CD4-positive, alpha-beta T cell treated with Interferon gamma for 1 hour (primary cell): ENCODE data around the gene SMAD7.

Experiments
- DNase-seq: peaks from one replicate; pipeline ENCODE4 v3.0.0-alpha.2; 2020

Gene SMAD7

GRCh38 chr18:48943736-48944527 is 6.8 kb downstream of the SMAD7 start:
- no peak for DNase-seq

GRCh38 chr18:48943333-48943732 is 7.4 kb downstream of the SMAD7 start:
- no peak for DNase-seq

GRCh38 chr18:48942554-48943261 is 8.1 kb downstream of the SMAD7 start:
- DNase-seq = no peak

- DNase-seq = no peak
Measured at GRCh38 chr18:48942086-48942485, 8.7 kb downstream of the SMAD7 start.

GRCh38 chr18:48941672-48942071 is 9.1 kb downstream of the SMAD7 start:
- DNase-seq = no peak

GRCh38 chr18:48940854-48941611 is 9.7 kb downstream of the SMAD7 start:
- DNase-seq = peak; percentile 95

GRCh38 chr18:48939205-48940097 is 11.3 kb downstream of the SMAD7 start:
- no peak for DNase-seq

GRCh38 chr18:48938827-48939204 is 11.9 kb downstream of the SMAD7 start:
- DNase-seq = no peak

- DNase-seq = no peak
Measured at GRCh38 chr18:48937869-48938750, 12.7 kb downstream of the SMAD7 start.

- DNase-seq = no peak
Measured at GRCh38 chr18:48935433-48935774, 15.4 kb downstream of the SMAD7 start.

GRCh38 chr18:48934723-48935432 is 15.9 kb downstream of the SMAD7 start:
- DNase-seq = no peak

- no peak for DNase-seq
Measured at GRCh38 chr18:48934415-48934722, 16.4 kb downstream of the SMAD7 start.

- DNase-seq = no peak
Measured at GRCh38 chr18:48933578-48934414, 17.0 kb downstream of the SMAD7 start.

GRCh38 chr18:48932822-48933510 is 17.8 kb downstream of the SMAD7 start:
- peak; percentile 43 for DNase-seq

- no peak for DNase-seq
Measured at GRCh38 chr18:48932462-48932818, 18.3 kb downstream of the SMAD7 start.

GRCh38 chr18:48931680-48932461 is 18.9 kb downstream of the SMAD7 start:
- DNase-seq = no peak

GRCh38 chr18:48930926-48931325 is 19.8 kb downstream of the SMAD7 start:
- DNase-seq = no peak

GRCh38 chr18:48929941-48930713 is 20.6 kb downstream of the SMAD7 start:
- no peak for DNase-seq
